ENCODE measurements around the gene DCHS1. TPM values are rescaled to one million over a fixed set of nuclear protein-coding genes. Genes with fewer than 3 reads are reported as not detected.

The DCHS1 gene
- total and polyA plus RNA-seq, 2 of the 13 experiments (the other 11 are each of a cell fraction or from before 2014, with no cell fraction given): under 0.01 to 0.03 TPM

- TF ChIP-seq ZNF556 (CRISPR knock-in tag; IDR thresholded peaks at IDR 0.05; ENCODE audit: borderline replicate concordance): peak; percentile 96
- TF ChIP-seq ZNF276 (CRISPR knock-in tag; IDR thresholded peaks at IDR 0.05; ENCODE audit: low read depth): 0 out of 2 replicates have a peak, but pooled peaks have one; percentile 33
- TF ChIP-seq ZBTB39 (CRISPR knock-in tag; IDR thresholded peaks at IDR 0.05): 0 out of 2 replicates have a peak, but pooled peaks have one; percentile 65
- peak; percentile 99 for TF ChIP-seq ARID4A (CRISPR knock-in tag; IDR thresholded peaks at IDR 0.05; ENCODE audit: borderline replicate concordance)
- TF ChIP-seq KAT2B (IDR thresholded peaks at IDR 0.05; ENCODE audit: borderline replicate concordance, low read depth, low read length): no peak
- TF ChIP-seq ZNF607 (CRISPR knock-in tag; IDR thresholded peaks at IDR 0.05; ENCODE audit: borderline replicate concordance): peak; percentile 88
- no peak for TF ChIP-seq ATAD3A (CRISPR knock-in tag; IDR thresholded peaks at IDR 0.05)
- TF ChIP-seq ZNF709 (CRISPR knock-in tag; IDR thresholded peaks at IDR 0.05): peak; percentile 91
- no peak for TF ChIP-seq DBP (CRISPR knock-in tag; IDR thresholded peaks at IDR 0.05; ENCODE audit: not compliant biosample characterization)
- no peak for TF ChIP-seq CHD2 (IDR thresholded peaks at IDR 0.05; ENCODE audit: low read depth, low read length)
- TF ChIP-seq CCDC6 (CRISPR knock-in tag; IDR thresholded peaks at IDR 0.05): peak; percentile 76
- peak; percentile 100 for TF ChIP-seq IKZF5 (CRISPR knock-in tag; IDR thresholded peaks at IDR 0.05)
- TF ChIP-seq ZNF792 (CRISPR knock-in tag; IDR thresholded peaks at IDR 0.05): peak; percentile 71
- peak; percentile 70 for TF ChIP-seq FOXO1 (CRISPR knock-in tag; IDR thresholded peaks at IDR 0.05)
- peak; percentile 90 for TF ChIP-seq TMF1 (CRISPR knock-in tag; IDR thresholded peaks at IDR 0.05; ENCODE audit: low read depth)
- TF ChIP-seq POLR2AphosphoS5 (IDR thresholded peaks at IDR 0.05; ENCODE audit: low read depth, low read length): peak; percentile 76
- peak; percentile 77 for TF ChIP-seq XRCC5 (optimal IDR thresholded peaks at IDR 0.05; ENCODE audit: low read length)
- TF ChIP-seq KLF12 (CRISPR knock-in tag; IDR thresholded peaks at IDR 0.05; ENCODE audit: borderline replicate concordance): peak; percentile 60; the same call in 1 of the 2 replicates
- peak; percentile 16; the same call in 1 of the 2 replicates for TF ChIP-seq PITX1 (CRISPR knock-in tag; IDR thresholded peaks at IDR 0.05)
Observed at GRCh38 chr11:6603287-6604080, 52.1 kb downstream of the DCHS1 start, which contains the start of the genes ILK and RRP8 (continued).
